ACC112 (cell line): Measurements from ENCODE around the gene WDR18.

ENCODE experiments used
- H2AFZ ChIP-seq: fragments of 200-600 bp; sonication (generic); one replicate; pipeline ENCODE4 v1.6.0; 2017; ENCODE audit warnings: antibody characterized with exemption, low read length; ENCODE audit not compliant: unreplicated experiment
- H3K27ac ChIP-seq: fragments of 200-600 bp; sonication (generic); 2 replicates; pipeline ENCODE4 v1.5.1; 2014; ENCODE audit warnings: low read depth, mild to moderate bottlenecking, antibody characterized with exemption, low read length, moderate library complexity
- H3K27me3 ChIP-seq: fragments of 200-600 bp; sonication (generic); 2 replicates; pipeline ENCODE4 v1.6.1; 2014; ENCODE audit warnings: mild to moderate bottlenecking, antibody characterized with exemption, low read length, moderate library complexity, mixed read lengths; ENCODE audit not compliant: insufficient read depth
- H3K36me3 ChIP-seq: fragments of 200-600 bp; sonication (generic); 2 replicates; pipeline ENCODE4 v1.6.1; 2016; ENCODE audit warnings: mild to moderate bottlenecking, antibody characterized with exemption, low read length, moderate library complexity, mixed read lengths; ENCODE audit not compliant: insufficient read depth
- H3K4me1 ChIP-seq: fragments of 200-600 bp; sonication (generic); one replicate; pipeline ENCODE4 v1.6.1; 2016; ENCODE audit warnings: low read length, mixed read lengths; ENCODE audit not compliant: insufficient read depth, unreplicated experiment, control insufficient read depth
- H3K4me3 ChIP-seq: fragments of 200-600 bp; sonication (generic); 2 replicates; pipeline ENCODE4 v1.5.1; 2014; ENCODE audit warnings: mild to moderate bottlenecking, low read depth, low read length
- H3K79me2 ChIP-seq: fragments of 200-600 bp; sonication (generic); one replicate; pipeline ENCODE4 v1.6.0; 2016; ENCODE audit warnings: low read length; ENCODE audit not compliant: control insufficient read depth, unreplicated experiment, insufficient read depth

WDR18 gene

GRCh38 chr19:1010586-1011510 lies 26.7 kb downstream of the WDR18 start:
- Histone ChIP-seq H3K27me3 (no peaks in the 10 kb centered on the region), H2AFZ (no peak overlapping the region), H3K4me3 (no peak overlapping the region), H3K27ac (no peak overlapping the region), H3K36me3 (no peaks in the 10 kb centered on the region), H3K79me2 (peaks cover 25% of the 10 kb centered on the region), H3K4me1 (no peaks in the 10 kb centered on the region)

- Histone ChIP-seq H3K4me3 (no peak overlapping the region), H3K27me3 (no peaks in the 10 kb centered on the region), H2AFZ (no peak overlapping the region), H3K27ac (no peak overlapping the region), H3K4me1 (peaks cover 8% of the 10 kb centered on the region), H3K36me3 (no peaks in the 10 kb centered on the region), H3K79me2 (peaks cover 35% of the 10 kb centered on the region)
These were observed 27.7 kb downstream of the WDR18 start for GRCh38 chr19:1011831-1012333.

DNA sequence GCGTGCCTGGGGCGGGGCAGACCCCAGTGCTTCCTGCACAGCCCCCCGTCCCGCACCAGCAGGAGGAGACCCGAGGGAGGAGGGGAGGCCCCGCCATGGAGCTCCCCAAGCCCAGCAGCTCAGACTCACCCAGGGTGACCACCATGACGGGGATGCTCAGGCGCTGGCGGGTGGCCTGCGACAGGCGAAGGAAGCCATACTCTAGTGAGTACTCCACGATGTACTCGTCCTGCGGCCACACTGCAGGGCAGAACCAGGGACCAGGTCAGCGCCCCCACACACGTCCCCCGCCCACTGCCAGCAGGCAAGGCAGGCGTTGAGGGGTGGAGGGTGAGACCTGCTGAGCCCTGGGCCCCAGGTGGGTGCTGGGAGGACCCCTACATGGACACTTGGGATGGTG lies 28.2 kb downstream of the WDR18 start:
- peaks cover 12% of the 10 kb centered on the region for H3K4me1 ChIP-seq
- H3K79me2 ChIP-seq = peaks cover 40% of the 10 kb centered on the region
- H3K27me3 ChIP-seq = no peaks in the 10 kb centered on the region
- H3K4me3 ChIP-seq = no peak overlapping the region
- H3K27ac ChIP-seq = no peak overlapping the region
- H2AFZ ChIP-seq = no peak overlapping the region
- H3K36me3 ChIP-seq = no peaks in the 10 kb centered on the region

GRCh38 chr19:1013218-1013617 lies 29.1 kb downstream of the WDR18 start:
- Histone ChIP-seq H3K27me3 (no peaks in the 10 kb centered on the region), H3K4me1 (peaks cover 21% of the 10 kb centered on the region), H3K36me3 (no peaks in the 10 kb centered on the region), H3K27ac (no peak overlapping the region), H3K4me3 (no peak overlapping the region), H3K79me2 (peaks cover 48% of the 10 kb centered on the region), H2AFZ (no peak overlapping the region)

- peaks cover 27% of the 10 kb centered on the region for H3K4me1 ChIP-seq
- no peaks in the 10 kb centered on the region for H3K36me3 ChIP-seq
- no peak overlapping the region for H2AFZ ChIP-seq
- no peaks in the 10 kb centered on the region for H3K27me3 ChIP-seq
- no peak overlapping the region for H3K4me3 ChIP-seq
- peaks cover 60% of the 10 kb centered on the region for H3K79me2 ChIP-seq
- no peak overlapping the region for H3K27ac ChIP-seq
These were observed 30.3 kb downstream of the WDR18 start for GRCh38 chr19:1014161-1015060.

GRCh38 chr19:1015061-1015781 lies 31.1 kb downstream of the WDR18 start:
- no peaks in the 10 kb centered on the region for H3K36me3 ChIP-seq
- peaks cover 69% of the 10 kb centered on the region for H3K79me2 ChIP-seq
- H2AFZ ChIP-seq = no peak overlapping the region
- H3K4me1 ChIP-seq = peaks cover 27% of the 10 kb centered on the region
- no peak overlapping the region for H3K27ac ChIP-seq
- no peaks in the 10 kb centered on the region for H3K27me3 ChIP-seq
- no peak overlapping the region for H3K4me3 ChIP-seq

GRCh38 chr19:1015782-1016646 lies 31.9 kb downstream of the WDR18 start:
- Histone ChIP-seq H3K27ac (peak overlapping the region; percentile 23; the same call in 1 of the 2 replicates), H2AFZ (no peak overlapping the region), H3K27me3 (no peaks in the 10 kb centered on the region), H3K36me3 (no peaks in the 10 kb centered on the region), H3K4me3 (no peak overlapping the region), H3K79me2 (peaks cover 74% of the 10 kb centered on the region), H3K4me1 (peaks cover 27% of the 10 kb centered on the region)

DNA sequence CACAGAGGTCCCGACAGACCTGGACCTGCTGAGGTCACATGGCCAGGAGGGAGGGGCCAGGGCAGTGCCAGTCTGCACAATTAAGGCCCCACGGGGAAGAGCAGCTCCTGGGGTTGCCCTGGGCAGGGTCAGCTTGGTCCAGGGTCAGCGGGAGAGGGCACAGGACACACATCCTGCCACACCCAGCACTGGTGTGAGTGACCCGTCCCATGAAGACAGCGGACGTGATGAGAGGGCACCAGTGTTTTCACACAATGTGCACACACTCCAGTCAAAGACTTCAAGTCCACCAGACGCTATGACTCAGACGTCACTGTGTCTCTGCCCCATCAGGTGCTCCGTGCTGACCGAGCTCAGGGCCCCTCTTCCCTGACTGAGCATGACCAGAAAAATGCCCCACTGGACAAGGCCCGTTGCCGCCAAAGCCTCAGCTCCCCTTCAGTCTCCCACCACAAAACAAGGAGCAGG lies 32.5 kb downstream of the WDR18 start:
- Histone ChIP-seq H3K36me3 (no peaks in the 10 kb centered on the region), H3K4me1 (peaks cover 27% of the 10 kb centered on the region), H3K4me3 (0 out of 2 replicates have a peak overlapping the region, but pooled peaks have one; percentile 29), H2AFZ (no peak overlapping the region), H3K27ac (peak overlapping the region; percentile 35; the same call in 1 of the 2 replicates), H3K27me3 (no peaks in the 10 kb centered on the region), H3K79me2 (peaks cover 74% of the 10 kb centered on the region)

GRCh38 chr19:1017115-1017905 lies 33.2 kb downstream of the WDR18 start:
- H2AFZ ChIP-seq = no peak overlapping the region
- no peaks in the 10 kb centered on the region for H3K27me3 ChIP-seq
- peaks cover 74% of the 10 kb centered on the region for H3K79me2 ChIP-seq
- H3K36me3 ChIP-seq = no peaks in the 10 kb centered on the region
- peak overlapping the region; percentile 35; the same call in 1 of the 2 replicates for H3K27ac ChIP-seq
- peak overlapping the region; percentile 29; the same call in 1 of the 2 replicates for H3K4me3 ChIP-seq
- peaks cover 27% of the 10 kb centered on the region for H3K4me1 ChIP-seq
